SH-SY5Y (cell line): ENCODE data around the gene OAS3.

Experiments used
- GATA2 ChIP-seq: IDR thresholded peaks from 2 replicates; pipeline ENCODE4 v1.6.1; 2011; ENCODE audit warnings: mild to moderate bottlenecking, low read depth, low read length
- GATA3 ChIP-seq: IDR thresholded peaks from 2 replicates; pipeline ENCODE4 v1.6.1; 2011; ENCODE audit warnings: low read depth, mild to moderate bottlenecking, low read length, moderate library complexity

GRCh38 chr12:112947761-112948160 is 9.5 kb downstream of the OAS3 start:
- TF ChIP-seq GATA3 = no peak
- TF ChIP-seq GATA2 = no peak
